Endometrium (tissue), 2 donors: ENCODE results near the gene CACNB2.
A peak's percentile ranks its signal among the peaks of the same experiment; 100 is the strongest.
"Not testable (repeated sequence)": the region's sequence is repeated elsewhere in the genome, so short reads cannot be mapped to it uniquely, and the experiment has no call there.

Source experiments
- FAIRE-seq: peaks from 2 replicates; lab custom pipeline; 2012; peaks lifted over from hg19 to GRCh38; lab: Jason Lieb, UNC
- donor health status: control.
- donor health status: control.

Gene CACNB2

GRCh38 chr10:18202680-18203460 is 62.6 kb downstream of the CACNB2 start:
- no peak for FAIRE-seq

GRCh38 chr10:18203471-18203870 is 63.2 kb downstream of the CACNB2 start:
- FAIRE-seq = no peak

GRCh38 chr10:18204039-18204835 is 64.0 kb downstream of the CACNB2 start:
- FAIRE-seq = no peak

GRCh38 chr10:18205098-18205834 is 65.0 kb downstream of the CACNB2 start:
- FAIRE-seq = no peak

- FAIRE-seq = not testable (repeated sequence)
Measured at GRCh38 chr10:18208186-18208585, 68.0 kb downstream of the CACNB2 start.

GRCh38 chr10:18209241-18209640 is 69.0 kb downstream of the CACNB2 start:
- no peak for FAIRE-seq

GRCh38 chr10:18210711-18211110 is 70.5 kb downstream of the CACNB2 start:
- no peak for FAIRE-seq

GRCh38 chr10:18211862-18212261 is 71.6 kb downstream of the CACNB2 start:
- FAIRE-seq = no peak

GRCh38 chr10:18213271-18213670 is 73.0 kb downstream of the CACNB2 start:
- FAIRE-seq = no peak

GRCh38 chr10:18214691-18215563 is 74.7 kb downstream of the CACNB2 start:
- FAIRE-seq = peak; percentile 73

GRCh38 chr10:18216482-18216881 is 76.3 kb downstream of the CACNB2 start:
- FAIRE-seq = no peak

GRCh38 chr10:18217577-18217976 is 77.4 kb downstream of the CACNB2 start:
- FAIRE-seq = no peak

- FAIRE-seq = no peak
Measured at GRCh38 chr10:18219146-18219545, 78.9 kb downstream of the CACNB2 start.

- FAIRE-seq = no peak
Measured at GRCh38 chr10:18221123-18221522, 80.9 kb downstream of the CACNB2 start.

- no peak for FAIRE-seq
Measured at GRCh38 chr10:18221882-18222281, 81.7 kb downstream of the CACNB2 start.

GRCh38 chr10:18222866-18223265 is 82.6 kb downstream of the CACNB2 start:
- no peak for FAIRE-seq

GRCh38 chr10:18223898-18224297 is 83.7 kb downstream of the CACNB2 start:
- no peak for FAIRE-seq

- no peak for FAIRE-seq
Measured at GRCh38 chr10:18224626-18225445, 84.6 kb downstream of the CACNB2 start.

GRCh38 chr10:18226336-18226735 is 86.1 kb downstream of the CACNB2 start:
- no peak for FAIRE-seq

- FAIRE-seq = no peak
Measured at GRCh38 chr10:18229826-18230225, 89.6 kb downstream of the CACNB2 start.

GRCh38 chr10:18230794-18231193 is 90.6 kb downstream of the CACNB2 start:
- no peak for FAIRE-seq
